Hepatocyte (in vitro differentiated cells): Measurements from ENCODE around the gene MFF. TPM values are rescaled to one million over a fixed set of nuclear protein-coding genes. Genes with fewer than 3 reads are reported as not detected.
A peak's percentile ranks its signal among the peaks of the same experiment; 100 is the strongest.
"Not testable (repeated sequence)": the region's sequence is repeated elsewhere in the genome, so short reads cannot be mapped to it uniquely, and the experiment has no call there.

ENCODE experiments used
- DNase-seq: peaks from one replicate; pipeline ENCODE4 v3.0.0-alpha.2; 2016; ENCODE audit warnings: low spot score
- H2AFZ ChIP-seq: fragments of 200-600 bp; sonication (generic); 2 replicates; pipeline ENCODE4 v1.6.0; 2016; ENCODE audit warnings: antibody characterized with exemption, mild to moderate bottlenecking
- H3K27ac ChIP-seq: fragments of 200-600 bp; sonication (generic); 2 replicates; pipeline ENCODE4 v1.5.1; 2016; ENCODE audit warnings: mild to moderate bottlenecking
- H3K27me3 ChIP-seq: fragments of 200-600 bp; sonication (generic); 2 replicates; pipeline ENCODE4 v1.6.1; 2016
- H3K36me3 ChIP-seq: fragments of 200-600 bp; sonication (generic); replicated peaks from 2 replicates; pipeline ENCODE4 v1.5.1; 2016; ENCODE audit warnings: low read depth; ENCODE audit not compliant: insufficient read depth
- H3K4me1 ChIP-seq: fragments of 200-600 bp; sonication (generic); 2 replicates; pipeline ENCODE4 v1.5.1; 2016; ENCODE audit warnings: mild to moderate bottlenecking, moderate library complexity; ENCODE audit not compliant: insufficient read depth
- H3K4me2 ChIP-seq: fragments of 200-600 bp; sonication (generic); 2 replicates; pipeline ENCODE4 v1.6.0; 2016
- H3K4me3 ChIP-seq: fragments of 200-600 bp; sonication (generic); 2 replicates; pipeline ENCODE4 v1.5.1; 2016; ENCODE audit warnings: mild to moderate bottlenecking
- H3K79me2 ChIP-seq: fragments of 200-600 bp; sonication (generic); 2 replicates; pipeline ENCODE4 v1.6.0; 2017; ENCODE audit warnings: mild to moderate bottlenecking
- H3K9me2 ChIP-seq: fragments of 200-600 bp; sonication (generic); replicated peaks from 2 replicates; pipeline ENCODE4 v1.6.0; 2017; ENCODE audit warnings: mild to moderate bottlenecking; ENCODE audit not compliant: insufficient read depth
- H3K9me3 ChIP-seq: fragments of 200-600 bp; sonication (generic); 2 replicates; pipeline ENCODE4 v1.5.1; 2016; ENCODE audit warnings: low read depth, mild to moderate bottlenecking
- H4K20me1 ChIP-seq: fragments of 200-600 bp; sonication (generic); 2 replicates; pipeline ENCODE4 v1.6.0; 2016; ENCODE audit warnings: mild to moderate bottlenecking; ENCODE audit not compliant: insufficient read depth, poor library complexity, severe bottlenecking
- CTCF ChIP-seq: fragments of 200-600 bp; sonication (generic); IDR thresholded peaks from 2 replicates; pipeline ENCODE4 v1.5.1; 2016; ENCODE audit warnings: antibody characterized with exemption, mild to moderate bottlenecking; ENCODE audit not compliant: poor library complexity
- EZH2 ChIP-seq: fragments of 200-600 bp; sonication (generic); IDR thresholded peaks from 2 replicates; pipeline ENCODE4 v1.6.1; 2016; ENCODE audit warnings: antibody characterized with exemption, mild to moderate bottlenecking, borderline replicate concordance
- EZH2phosphoT487 ChIP-seq: fragments of 200-600 bp; sonication (generic); IDR thresholded peaks from one replicate; pipeline ENCODE4 v1.6.1; 2018; ENCODE audit warnings: antibody characterized with exemption, mild to moderate bottlenecking, low read depth, moderate library complexity; ENCODE audit not compliant: unreplicated experiment, severe bottlenecking
- WGBS: methylation state at CpG from one replicate; pipeline ENCODE4 v1.1.6; 2016; ENCODE audit warnings: low lambda C conversion rate; ENCODE audit errors: missing lambda C conversion rate; 5-methylcytosine and 5-hydroxymethylcytosine counted together
- polyA plus RNA-seq: library from polyadenylated mRNA; unstranded; fragments of >200 nt; fragmentation: Nextera tagmentation; extraction: Ambion mirVana; gene quantifications from 2 replicates; pipeline ENCODE4 v1.2.1, GENCODE V29; 2016
- total RNA-seq: library from RNA; depleted of rRNA; stranded (reverse); fragments of >200 nt; gene quantifications from 2 replicates; pipeline ENCODE4 v1.2.3, GENCODE V29; 2014

The MFF gene
- total and polyA plus RNA-seq, 2 experiments from 2014 or later = 111 to 125 TPM

GRCh38 chr2:227379095-227379494, 54.0 kb downstream of the MFF start, which contains the start of gene TM4SF20:
TSS of gene TM4SF20 (minus strand) at chr2:227379306. CDS start at chr2:227379268, 38 bp downstream.
- WGBS = 86% methylated on average over 4 of the region's 4 CpGs
- H3K36me3 ChIP-seq = no peaks in the 10 kb centered on the region
- H3K27ac ChIP-seq = peak within 1 kb of the TSS; percentile 24
- H3K79me2 ChIP-seq = no peaks in the 10 kb centered on the region
- H3K9me2 ChIP-seq = no peaks in the 10 kb centered on the region
- no peak for DNase-seq
- peaks cover 18% of the 10 kb centered on the region for H3K4me1 ChIP-seq
- H2AFZ ChIP-seq = no peak within 1 kb of the TSS
- H3K4me3 ChIP-seq = no peak within 1 kb of the TSS
- no peaks in the 10 kb centered on the region for H3K9me3 ChIP-seq
- TF ChIP-seq EZH2 (no peak), EZH2phosphoT487 (no peak), CTCF (no peak)
- no peaks in the 10 kb centered on the region for H3K27me3 ChIP-seq
- H4K20me1 ChIP-seq = no peaks in the 10 kb centered on the region
- peak within 1 kb of the TSS; percentile 8 for H3K4me2 ChIP-seq

DNA sequence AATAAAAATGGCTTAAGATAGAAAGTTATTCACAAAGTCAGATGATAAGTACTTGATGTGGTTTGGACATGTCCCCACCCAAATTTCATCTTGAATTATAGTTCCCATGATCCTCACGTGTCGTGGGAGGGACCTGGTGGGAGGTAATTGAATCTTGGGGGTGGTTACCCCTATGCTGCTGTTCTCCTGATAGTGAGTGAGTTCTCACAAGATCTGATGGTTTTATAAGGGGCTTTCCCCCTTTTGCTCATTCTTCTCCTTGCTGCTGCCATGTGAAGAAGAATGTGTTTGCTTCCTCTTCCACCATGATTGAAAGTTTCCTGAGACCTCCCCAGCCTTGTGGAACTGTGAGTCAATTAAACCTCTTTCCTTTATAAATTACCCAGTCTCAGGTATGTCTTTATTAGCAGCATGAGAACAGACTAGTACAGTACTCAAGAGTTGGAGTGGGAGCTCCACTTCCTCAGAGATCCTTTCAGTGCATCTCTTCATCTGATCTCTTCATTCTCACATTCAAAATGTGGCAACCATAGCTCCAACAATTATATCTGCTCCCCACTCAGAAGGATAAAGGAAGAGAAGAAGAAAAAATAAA, 57.3 kb downstream of the MFF start:
- not testable (repeated sequence) for H2AFZ ChIP-seq, H3K4me3 ChIP-seq, H3K27ac ChIP-seq, H3K36me3 ChIP-seq, H3K27me3 ChIP-seq, H3K9me2 ChIP-seq, H3K9me3 ChIP-seq, H3K79me2 ChIP-seq, DNase-seq, H4K20me1 ChIP-seq, H3K4me2 ChIP-seq
- peaks cover 21% of the 10 kb centered on the region for H3K4me1 ChIP-seq
- 93% methylated on average over 2 of the region's 2 CpGs for WGBS

GRCh38 chr2:227383686-227384085, 58.6 kb downstream of the MFF start:
- peaks cover 16% of the 10 kb centered on the region for H3K4me1 ChIP-seq

More at GRCh38 chr2:227383686-227384085, 58.6 kb downstream of the MFF start:
- TF ChIP-seq CTCF (no peak), EZH2 (no peak), EZH2phosphoT487 (no peak)
- H4K20me1 ChIP-seq = no peaks in the 10 kb centered on the region
- no peaks in the 10 kb centered on the region for H3K9me3 ChIP-seq
- no peaks in the 10 kb centered on the region for H3K27me3 ChIP-seq
- H3K79me2 ChIP-seq = no peaks in the 10 kb centered on the region
- H3K27ac ChIP-seq = no peak overlapping the region
- no peak overlapping the region for H3K4me3 ChIP-seq
- H3K9me2 ChIP-seq = no peaks in the 10 kb centered on the region
- 92% methylated on average over 3 of the region's 3 CpGs for WGBS
- H3K4me2 ChIP-seq = no peak overlapping the region
- no peak overlapping the region for H2AFZ ChIP-seq
- H3K36me3 ChIP-seq = no peaks in the 10 kb centered on the region
- no peak for DNase-seq
